Neural progenitor cell (in vitro differentiated cells): ENCODE measurements around the gene STK17B. TPM values are rescaled to one million over a fixed set of nuclear protein-coding genes. Genes with fewer than 3 reads are reported as not detected.
A peak's percentile ranks its signal among the peaks of the same experiment; 100 is the strongest.

Experiments
- DNase-seq: peaks from one replicate; pipeline ENCODE4 v3.0.0-alpha.2; 2016; ENCODE audit warnings: low spot score
- H2AFZ ChIP-seq: fragments of 200-600 bp; sonication (generic); replicated peaks from 2 replicates; pipeline ENCODE4 v1.6.1; 2016; ENCODE audit warnings: antibody characterized with exemption
- H3F3A ChIP-seq: fragments of 200-600 bp; sonication (generic); 2 replicates; pipeline ENCODE4 v1.6.1; 2016; ENCODE audit warnings: antibody characterized with exemption, low read depth
- H3K27ac ChIP-seq: fragments of 200-600 bp; sonication (generic); 2 replicates; pipeline ENCODE4 v1.5.1; 2016; ENCODE audit warnings: mild to moderate bottlenecking
- H3K27me3 ChIP-seq: fragments of 200-600 bp; sonication (generic); 2 replicates; pipeline ENCODE4 v1.6.1; 2016; ENCODE audit warnings: mild to moderate bottlenecking, moderate library complexity
- H3K36me3 ChIP-seq: fragments of 200-600 bp; sonication (generic); 2 replicates; pipeline ENCODE4 v1.5.1; 2016
- H3K4me1 ChIP-seq: fragments of 200-600 bp; sonication (generic); 2 replicates; pipeline ENCODE4 v1.6.1; 2016; ENCODE audit warnings: mixed run types
- H3K4me2 ChIP-seq: fragments of 200-600 bp; sonication (generic); 2 replicates; pipeline ENCODE4 v1.6.1; 2016
- H3K4me3 ChIP-seq: fragments of 200-600 bp; sonication (generic); 2 replicates; pipeline ENCODE4 v1.5.1; 2016
- H3K79me2 ChIP-seq: fragments of 200-600 bp; sonication (generic); 2 replicates; pipeline ENCODE4 v1.6.1; 2016; ENCODE audit warnings: low read depth
- H3K9ac ChIP-seq: fragments of 200-600 bp; sonication (generic); 2 replicates; pipeline ENCODE4 v1.6.1; 2016
- H3K9me3 ChIP-seq: fragments of 200-600 bp; sonication (generic); 2 replicates; pipeline ENCODE4 v1.5.1; 2016; ENCODE audit warnings: low read depth
- H4K20me1 ChIP-seq: fragments of 200-600 bp; sonication (generic); 2 replicates; pipeline ENCODE4 v1.6.1; 2016; ENCODE audit warnings: low read depth
- H3K27ac Mint-ChIP-seq: 3 replicates; pipeline ENCODE4 v1.8.0; 2021; ENCODE audit warnings: mixed read lengths
- H3K27me3 Mint-ChIP-seq: 2 replicates; pipeline ENCODE4 v1.8.0; 2022; ENCODE audit warnings: low read depth, mild to moderate bottlenecking, inconsistent platforms, moderate library complexity, mixed read lengths; ENCODE audit not compliant: insufficient read depth
- H3K36me3 Mint-ChIP-seq: 3 replicates; pipeline ENCODE4 v1.8.0; 2021; ENCODE audit warnings: mixed read lengths
- H3K4me1 Mint-ChIP-seq: 3 replicates; pipeline ENCODE4 v1.8.0; 2021; ENCODE audit warnings: mixed read lengths
- H3K4me3 Mint-ChIP-seq: 3 replicates; pipeline ENCODE4 v1.8.0; 2021; ENCODE audit warnings: mild to moderate bottlenecking, moderate library complexity, mixed read lengths
- H3K9me3 Mint-ChIP-seq: 3 replicates; pipeline ENCODE4 v1.8.0; 2020; ENCODE audit warnings: mixed read lengths
- EZH2 ChIP-seq: fragments of 200-600 bp; sonication (generic); IDR thresholded peaks from 2 replicates; pipeline ENCODE4 v1.6.1; 2017; ENCODE audit warnings: antibody characterized with exemption, mild to moderate bottlenecking, moderate library complexity
- EZH2phosphoT487 ChIP-seq: fragments of 200-600 bp; sonication (generic); IDR thresholded peaks from 2 replicates; pipeline ENCODE4 v1.6.1; 2017; ENCODE audit warnings: antibody characterized with exemption
- total RNA-seq: library from RNA; depleted of rRNA; stranded (reverse); fragments of >200 nt; gene quantifications from 2 replicates; pipeline ENCODE4 v1.2.3, GENCODE V29; 2015; ENCODE audit warnings: low replicate concordance
- TF ChIP-seq, protein P1 (sequence below): fragments of 200-600 bp; sonication (generic); IDR thresholded peaks from 2 replicates; pipeline ENCODE4 v1.5.1; 2017; ENCODE audit warnings: antibody characterized with exemption, mild to moderate bottlenecking

Gene STK17B
- 18.6 and 35.4 TPM in 2 replicates for total RNA-seq

DNA sequence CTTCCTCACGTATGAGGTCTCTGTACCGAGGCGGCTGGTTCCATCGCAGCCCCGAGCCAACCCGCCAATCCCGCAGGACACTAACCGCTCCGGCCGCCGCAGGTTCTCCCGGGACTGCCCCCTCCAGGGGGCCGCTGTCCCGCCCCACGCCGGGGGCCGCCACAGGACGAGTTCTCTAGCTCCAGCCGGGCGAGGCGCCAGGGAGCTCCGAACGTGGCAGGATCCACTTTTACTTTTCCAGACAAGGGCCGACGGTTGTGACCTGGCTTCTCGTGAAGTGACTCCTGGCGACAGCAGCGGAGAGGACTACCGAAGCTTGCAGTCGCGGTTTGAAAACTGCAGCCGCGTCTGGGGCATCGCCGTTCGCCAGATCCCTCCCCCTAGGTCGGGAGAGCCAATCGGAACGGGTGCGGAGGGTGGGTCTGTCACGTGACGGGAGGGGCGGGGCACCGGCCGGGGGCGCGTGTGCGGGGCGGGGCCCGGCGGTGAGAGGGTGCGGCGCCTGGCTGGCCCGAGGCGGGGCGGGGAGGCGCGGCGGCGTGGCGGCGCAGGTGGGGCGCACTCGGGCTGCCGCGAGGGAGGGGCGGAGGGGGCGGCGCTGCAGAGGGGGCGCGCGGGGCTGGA lies at the start of gene STK17B:
Gene STK17B (minus strand): TSS at position 331 of the 624 bp plus-strand sequence. CDS start 8,195 bp downstream, outside the sequence.
- no peaks in the 10 kb centered on the region for H3K36me3 Mint-ChIP-seq
- H3K36me3 ChIP-seq: no peaks in the 10 kb centered on the region
- H2AFZ ChIP-seq: peak within 1 kb of the TSS; percentile 94
- TF ChIP-seq EZH2 (peak; percentile 59), EZH2phosphoT487 (no peak)
- TF ChIP-seq, protein P1, sequence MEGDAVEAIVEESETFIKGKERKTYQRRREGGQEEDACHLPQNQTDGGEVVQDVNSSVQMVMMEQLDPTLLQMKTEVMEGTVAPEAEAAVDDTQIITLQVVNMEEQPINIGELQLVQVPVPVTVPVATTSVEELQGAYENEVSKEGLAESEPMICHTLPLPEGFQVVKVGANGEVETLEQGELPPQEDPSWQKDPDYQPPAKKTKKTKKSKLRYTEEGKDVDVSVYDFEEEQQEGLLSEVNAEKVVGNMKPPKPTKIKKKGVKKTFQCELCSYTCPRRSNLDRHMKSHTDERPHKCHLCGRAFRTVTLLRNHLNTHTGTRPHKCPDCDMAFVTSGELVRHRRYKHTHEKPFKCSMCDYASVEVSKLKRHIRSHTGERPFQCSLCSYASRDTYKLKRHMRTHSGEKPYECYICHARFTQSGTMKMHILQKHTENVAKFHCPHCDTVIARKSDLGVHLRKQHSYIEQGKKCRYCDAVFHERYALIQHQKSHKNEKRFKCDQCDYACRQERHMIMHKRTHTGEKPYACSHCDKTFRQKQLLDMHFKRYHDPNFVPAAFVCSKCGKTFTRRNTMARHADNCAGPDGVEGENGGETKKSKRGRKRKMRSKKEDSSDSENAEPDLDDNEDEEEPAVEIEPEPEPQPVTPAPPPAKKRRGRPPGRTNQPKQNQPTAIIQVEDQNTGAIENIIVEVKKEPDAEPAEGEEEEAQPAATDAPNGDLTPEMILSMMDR: peak; percentile 7
- peak within 1 kb of the TSS; percentile 25 for H3K27ac Mint-ChIP-seq
- H3K9ac ChIP-seq: peak within 1 kb of the TSS; percentile 79
- H4K20me1 ChIP-seq: no peaks in the 10 kb centered on the region
- peak within 1 kb of the TSS; percentile 97 for H3K4me3 Mint-ChIP-seq
- H3K4me1 ChIP-seq: peaks cover 30% of the 10 kb centered on the region
- H3K27me3 Mint-ChIP-seq: peaks cover 12% of the 10 kb centered on the region
- H3K79me2 ChIP-seq: peaks cover 45% of the 10 kb centered on the region
- H3K27ac ChIP-seq: peak within 1 kb of the TSS; percentile 27
- peak; percentile 97 for DNase-seq
- peak within 1 kb of the TSS; percentile 78 for H3K4me3 ChIP-seq
- no peaks in the 10 kb centered on the region for H3K9me3 ChIP-seq
- peaks cover 15% of the 10 kb centered on the region for H3F3A ChIP-seq
- peak within 1 kb of the TSS; percentile 99 for H3K4me2 ChIP-seq
- H3K27me3 ChIP-seq: peaks cover 29% of the 10 kb centered on the region
- no peaks in the 10 kb centered on the region for H3K9me3 Mint-ChIP-seq
- peaks cover 18% of the 10 kb centered on the region for H3K4me1 Mint-ChIP-seq

DNA sequence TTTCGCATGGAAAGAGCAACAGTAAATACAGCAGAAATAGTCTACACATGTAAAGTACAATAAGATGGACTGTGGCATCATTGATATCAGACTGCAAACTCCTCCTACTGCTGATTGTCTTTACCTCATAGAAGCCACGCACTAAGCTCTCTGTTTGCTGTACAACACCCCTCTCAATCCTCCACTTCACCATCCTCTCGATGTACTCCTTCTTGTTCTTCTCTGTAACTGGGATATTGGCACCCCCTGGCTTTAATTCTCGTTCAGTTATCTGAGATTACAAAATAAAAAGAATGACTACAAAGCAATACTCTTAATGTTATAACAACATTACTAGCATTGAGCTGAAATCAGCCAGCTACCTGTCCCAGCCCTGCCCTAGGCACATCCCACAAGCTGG lies 49.3 kb upstream of the STK17B start:
- no peak overlapping the region for H3K4me2 ChIP-seq
- H4K20me1 ChIP-seq: no peaks in the 10 kb centered on the region
- no peaks in the 10 kb centered on the region for H3K9me3 Mint-ChIP-seq
- peaks cover 1% of the 10 kb centered on the region for H3K36me3 Mint-ChIP-seq
- no peak overlapping the region for H3K4me3 ChIP-seq
- H3K27me3 ChIP-seq: no peaks in the 10 kb centered on the region
- H3K9me3 ChIP-seq: no peaks in the 10 kb centered on the region
- TF ChIP-seq, protein P1: no peak
- TF ChIP-seq EZH2phosphoT487 (no peak), EZH2 (no peak)
- H3F3A ChIP-seq: no peaks in the 10 kb centered on the region
- H3K27ac Mint-ChIP-seq: no peak overlapping the region
- H3K27ac ChIP-seq: no peak overlapping the region
- no peaks in the 10 kb centered on the region for H3K27me3 Mint-ChIP-seq
- H2AFZ ChIP-seq: no peak overlapping the region
- no peaks in the 10 kb centered on the region for H3K79me2 ChIP-seq
- H3K4me1 Mint-ChIP-seq: no peaks in the 10 kb centered on the region
- H3K4me1 ChIP-seq: no peaks in the 10 kb centered on the region
- H3K36me3 ChIP-seq: no peaks in the 10 kb centered on the region
- H3K4me3 Mint-ChIP-seq: no peak overlapping the region
- no peak for DNase-seq
- no peak overlapping the region for H3K9ac ChIP-seq

DNA sequence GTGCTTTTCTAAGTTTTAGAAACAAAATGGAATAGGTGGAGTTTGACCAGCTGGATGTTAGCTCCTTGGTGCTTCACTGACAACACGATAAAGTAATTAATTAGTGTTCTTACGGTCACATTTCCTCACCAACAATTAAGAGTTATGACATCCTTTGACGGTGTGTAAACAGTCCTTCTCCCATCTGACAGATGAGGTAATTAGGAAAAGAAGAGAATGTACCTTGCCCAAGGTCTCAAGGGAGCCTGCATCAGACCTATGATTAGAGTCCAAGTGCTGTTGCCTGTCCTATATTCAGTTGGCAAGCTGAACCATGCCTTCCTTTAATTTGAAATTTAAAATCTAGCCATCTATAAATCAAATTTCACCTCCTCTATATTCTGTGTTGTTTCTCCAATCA lies 48.3 kb upstream of the STK17B start:
- DNase-seq: no peak

More for the DNA sequence above, 48.3 kb upstream of the STK17B start:
- Histone ChIP-seq H3F3A (no peaks in the 10 kb centered on the region), H4K20me1 (no peaks in the 10 kb centered on the region), H3K9me3 (no peaks in the 10 kb centered on the region), H3K9ac (no peak overlapping the region), H3K4me1 (no peaks in the 10 kb centered on the region), H2AFZ (no peak overlapping the region), H3K4me2 (no peak overlapping the region), H3K27me3 (no peaks in the 10 kb centered on the region), H3K27ac (no peak overlapping the region), H3K36me3 (no peaks in the 10 kb centered on the region), H3K79me2 (no peaks in the 10 kb centered on the region), H3K4me3 (no peak overlapping the region)
- Mint-ChIP-seq H3K4me1 (no peaks in the 10 kb centered on the region), H3K36me3 (no peaks in the 10 kb centered on the region), H3K27ac (no peak overlapping the region), H3K4me3 (no peak overlapping the region), H3K27me3 (no peaks in the 10 kb centered on the region), H3K9me3 (no peaks in the 10 kb centered on the region)
- no peak for TF ChIP-seq EZH2
- TF ChIP-seq, protein P1: no peak
- TF ChIP-seq EZH2phosphoT487: no peak
